ENCODE data around the gene EGFL7.
"Not testable (repeated sequence)": the region's sequence is repeated elsewhere in the genome, so short reads cannot be mapped to it uniquely, and the experiment has no call there.

Gene EGFL7

GRCh38 chr9:136690104-136690805 is 27.5 kb downstream of the EGFL7 start:
- DNase-seq = no peak

GRCh38 chr9:136690806-136691261 is 28.1 kb downstream of the EGFL7 start:
- no peak for DNase-seq

GRCh38 chr9:136691316-136692184 is 28.8 kb downstream of the EGFL7 start:
- no peak for DNase-seq

- no peak for DNase-seq
Observed at GRCh38 chr9:136692185-136693134, 29.7 kb downstream of the EGFL7 start.

GRCh38 chr9:136693135-136693489 is 30.4 kb downstream of the EGFL7 start:
- no peak for DNase-seq

DNA sequence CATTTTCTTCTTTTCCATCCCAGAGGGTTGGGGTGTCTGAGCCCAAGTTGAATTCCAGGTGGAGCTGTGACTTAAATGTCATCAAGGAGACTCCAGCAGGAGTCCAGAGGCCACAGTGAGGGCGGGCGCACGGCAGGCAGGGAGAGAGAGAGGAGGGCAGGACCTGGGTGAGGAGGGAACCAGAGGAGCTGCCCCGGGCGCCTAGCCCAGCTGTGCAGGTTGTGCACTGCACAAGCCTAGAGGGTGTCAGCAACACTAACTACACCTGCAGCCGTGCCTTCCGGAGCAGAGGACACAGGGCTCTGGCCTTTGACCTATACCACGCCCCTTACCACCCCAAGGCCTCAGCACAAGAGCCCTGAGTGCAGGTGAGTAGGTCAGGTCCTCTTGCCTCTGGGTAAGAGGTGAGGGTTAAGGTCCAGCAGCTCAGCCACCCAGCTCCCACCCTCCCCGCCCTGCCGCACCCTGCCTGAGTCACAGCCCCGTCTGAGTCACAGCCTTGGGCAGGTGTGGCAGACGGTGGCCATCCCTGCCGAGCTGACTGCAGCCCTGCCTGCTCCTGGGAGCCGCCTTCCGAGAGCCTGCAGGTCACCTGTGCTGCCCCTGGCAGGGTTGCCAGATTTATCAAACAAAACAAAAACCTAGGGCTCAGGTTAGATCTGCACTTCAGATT is 30.9 kb downstream of the EGFL7 start:
- DNase-seq = no peak

DNA sequence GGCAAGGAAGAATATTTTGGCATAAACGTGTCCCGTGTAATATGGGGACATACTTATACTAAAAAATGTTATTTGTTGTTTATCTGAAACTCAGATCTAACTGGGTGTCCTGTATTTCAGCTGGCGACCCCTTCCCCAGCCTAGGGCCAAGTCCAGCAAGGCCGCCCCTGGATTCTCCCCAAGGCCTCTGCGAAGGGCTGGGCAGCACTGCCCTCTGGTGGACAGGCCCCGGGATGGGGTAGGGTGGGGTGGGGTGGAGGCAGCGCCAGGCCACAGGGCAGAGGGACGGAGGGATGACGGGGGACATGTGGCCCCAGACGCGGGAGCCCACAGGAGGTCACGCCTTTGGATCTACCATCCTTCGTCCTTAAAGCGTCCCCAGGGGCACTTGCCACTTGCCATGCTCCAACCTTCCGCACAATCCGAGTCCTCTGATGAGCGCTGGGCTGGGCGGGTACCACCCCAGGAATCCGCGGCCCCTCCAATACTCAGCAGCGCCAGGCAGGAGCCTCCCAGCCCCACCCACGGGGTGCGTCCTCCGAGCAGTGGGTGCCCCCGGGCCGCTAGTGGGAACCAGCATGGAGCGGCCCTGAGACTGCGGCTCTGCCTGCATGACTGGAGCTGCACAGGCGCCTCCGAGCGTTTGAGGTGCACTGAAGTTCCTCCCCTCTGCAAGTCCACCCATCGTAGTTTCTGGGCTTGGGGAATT is 31.6 kb downstream of the EGFL7 start:
- no peak for DNase-seq

DNA sequence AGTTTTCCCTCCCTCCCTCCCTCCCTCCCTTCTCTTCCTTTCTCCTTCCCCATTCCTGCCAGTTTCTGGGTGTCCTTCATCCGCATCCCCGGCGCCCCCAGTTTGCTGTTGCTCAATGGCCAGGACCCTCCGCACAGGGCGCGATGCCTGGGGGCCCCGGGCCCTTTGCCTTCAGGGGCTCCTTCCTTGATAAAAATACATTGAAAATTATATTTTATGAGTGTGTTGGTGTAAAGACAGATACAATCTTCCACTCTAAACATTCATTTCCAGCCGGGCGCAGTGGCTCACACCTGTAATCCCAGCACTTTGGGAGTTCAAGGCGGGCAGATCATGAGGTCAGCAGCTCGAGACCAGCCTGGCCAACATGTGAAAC is 32.1 kb downstream of the EGFL7 start:
- DNase-seq = no peak

GRCh38 chr9:136695435-136695895 is 32.7 kb downstream of the EGFL7 start:
- no peak for DNase-seq

GRCh38 chr9:136695955-136696354 is 33.2 kb downstream of the EGFL7 start:
- no peak for DNase-seq

- DNase-seq = peak; percentile 21
Observed at GRCh38 chr9:136696502-136696901, 33.8 kb downstream of the EGFL7 start.

DNA sequence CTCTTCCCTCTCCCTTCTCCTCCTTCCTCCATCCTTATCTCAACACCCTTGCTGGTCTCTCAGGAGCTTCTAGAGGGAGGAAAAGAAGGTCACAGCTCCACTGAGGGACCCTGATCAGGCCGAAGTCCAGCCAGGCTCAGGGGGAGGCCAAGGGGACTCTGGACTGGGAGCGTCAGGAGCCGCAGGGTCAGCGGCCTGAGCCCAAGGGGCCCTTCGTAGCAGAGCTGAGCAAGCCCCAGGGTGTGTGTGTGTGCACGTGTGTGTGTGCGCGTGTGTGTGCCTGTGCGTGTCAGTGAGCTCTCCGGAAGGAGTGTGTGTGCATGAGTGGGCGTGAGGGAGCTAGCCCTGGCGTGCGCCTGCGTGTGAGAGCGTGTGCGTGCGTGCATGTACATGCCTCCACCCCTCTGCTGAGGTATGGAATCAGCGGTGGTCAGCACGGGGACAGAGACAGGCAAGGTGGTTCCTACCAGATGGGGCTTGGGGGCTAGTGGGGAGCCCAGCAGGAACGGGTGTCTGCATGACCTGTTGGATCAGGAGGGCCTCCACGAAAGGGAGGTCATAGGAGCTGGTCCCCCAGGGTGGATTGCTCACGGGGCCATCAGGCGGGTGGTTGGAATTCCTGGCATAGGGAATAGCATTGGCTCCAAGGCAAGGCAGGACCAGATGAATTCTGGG is 34.6 kb downstream of the EGFL7 start:
- DNase-seq = no peak

GRCh38 chr9:136697821-136698526 is 35.3 kb downstream of the EGFL7 start:
- no peak for DNase-seq

- DNase-seq = no peak
Observed at GRCh38 chr9:136698635-136699246, 36.0 kb downstream of the EGFL7 start.

DNA sequence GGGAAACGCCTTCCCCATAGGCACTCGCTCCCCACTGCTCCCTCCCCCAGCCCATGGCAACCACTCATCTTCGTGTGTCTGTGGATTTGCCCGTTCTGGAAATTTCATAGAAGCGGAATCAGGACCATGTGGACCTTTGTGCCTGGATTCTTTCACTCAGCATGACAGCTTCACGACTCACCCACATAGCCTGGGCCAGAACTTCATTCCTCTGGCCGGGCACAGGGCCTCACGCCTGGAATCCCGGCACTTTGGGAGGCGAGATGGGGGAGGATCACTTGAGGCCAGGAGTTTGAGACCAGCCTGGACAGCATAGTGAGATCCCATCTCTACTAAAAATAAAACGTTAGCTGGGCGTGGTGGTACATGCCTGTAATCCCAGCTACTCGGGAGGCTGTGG is 37.6 kb downstream of the EGFL7 start:
- no peak for DNase-seq

DNA sequence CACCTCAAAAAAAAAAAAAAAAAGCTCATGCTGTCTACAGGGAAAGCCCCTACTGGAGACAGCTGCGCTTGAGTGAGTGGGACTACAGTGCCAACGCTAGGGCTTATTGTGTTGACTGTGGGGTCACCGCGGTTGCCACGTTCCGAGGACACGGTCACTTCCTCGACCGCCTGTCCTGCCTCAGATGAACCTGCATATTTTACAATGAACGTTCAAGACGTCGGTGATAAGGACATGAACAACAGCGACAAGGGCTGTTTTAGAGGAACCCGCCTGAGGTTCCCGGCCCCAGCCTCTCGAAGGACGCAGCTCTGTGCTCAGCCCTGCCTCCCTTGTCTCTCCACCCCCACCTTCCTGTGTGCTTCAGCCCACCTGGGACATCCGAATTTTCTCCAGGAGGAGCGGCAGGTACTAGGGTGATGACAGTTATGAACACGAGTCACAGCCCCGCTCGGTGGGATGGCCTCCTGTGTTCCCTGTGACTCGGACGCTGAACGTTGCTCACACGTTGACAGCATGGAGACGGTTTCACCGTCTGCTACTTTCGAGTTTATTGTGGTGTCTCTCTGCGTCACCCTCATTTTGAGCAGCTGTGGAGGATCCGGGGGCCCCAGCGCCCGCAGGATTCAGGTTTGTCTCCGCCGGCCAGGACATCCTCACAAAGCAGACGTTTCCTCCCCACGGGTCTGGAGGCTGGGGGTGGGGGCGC is 38.4 kb downstream of the EGFL7 start:
- DNase-seq = no peak

DNA sequence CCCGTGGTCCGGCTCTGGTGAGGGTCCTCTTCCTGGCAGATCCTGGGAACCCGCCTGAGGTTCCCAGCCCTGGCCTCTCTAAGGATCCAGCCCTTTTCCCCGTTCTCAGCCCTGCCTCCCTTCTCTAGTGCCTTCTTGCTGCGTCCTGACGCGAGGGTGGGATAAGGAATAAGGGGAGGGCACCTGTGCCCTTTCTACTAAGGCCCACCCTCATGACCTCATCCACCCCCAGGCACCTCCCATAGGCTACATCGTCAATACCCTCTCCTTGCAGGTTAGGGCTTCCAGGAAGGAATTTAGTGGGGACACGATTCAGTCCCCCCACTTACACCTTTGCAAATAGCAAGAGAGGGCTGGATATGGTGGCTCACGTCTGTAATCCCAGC is 38.9 kb downstream of the EGFL7 start:
- no peak for DNase-seq

- no peak for DNase-seq
Observed at GRCh38 chr9:136703276-136703860, 40.7 kb downstream of the EGFL7 start.

- not testable (repeated sequence) for DNase-seq
Observed at GRCh38 chr9:136704741-136705140, 42.0 kb downstream of the EGFL7 start.

All from NCI-H1694 (cell line).